GM12878 (cell line): ENCODE data around the gene CLEC2B.
"Not testable (repeated sequence)": the region's sequence is repeated elsewhere in the genome, so short reads cannot be mapped to it uniquely, and the experiment has no call there.

Experiments
- BRCA1 ChIP-seq: IDR thresholded peaks from 2 replicates; pipeline ENCODE4 v1.6.1; 2011; ENCODE audit warnings: low read depth, low read length, improper control_type of control experiment
- CHD4 ChIP-seq: fragments of 200-600 bp; sonication (generic); IDR thresholded peaks from 2 replicates; pipeline ENCODE4 v1.6.1; 2016; ENCODE audit warnings: mild to moderate bottlenecking
- CREB1 ChIP-seq: IDR thresholded peaks from 2 replicates; pipeline ENCODE4 v1.6.1; 2012; ENCODE audit warnings: low read depth, mild to moderate bottlenecking, inconsistent platforms
- CREM ChIP-seq: IDR thresholded peaks from 2 replicates; pipeline ENCODE4 v1.6.1; 2014; ENCODE audit warnings: antibody characterized with exemption, low read depth
- CTCF ChIP-seq, 3 experiments: IDR thresholded peaks in 2 of 3; conservative IDR thresholded peaks in 1 of 3; 2 replicates each; pipeline ENCODE4 v1.5.1; 2011; ENCODE audit warnings: low read depth in 3 of 3, low read length in 3 of 3, mild to moderate bottlenecking in 3 of 3, control low read depth in 2 of 3, moderate library complexity in 2 of 3, inconsistent platforms in 1 of 3, mixed read lengths in 1 of 3; ENCODE audit not compliant: control insufficient read depth in 2 of 3, insufficient read depth in 1 of 3; ENCODE audit errors: extremely low read depth in 1 of 3
- JUNB ChIP-seq: IDR thresholded peaks from 2 replicates; pipeline ENCODE4 v1.6.1; 2016; ENCODE audit warnings: antibody characterized with exemption, mild to moderate bottlenecking
- POLR2A ChIP-seq: IDR thresholded peaks from 2 replicates; pipeline ENCODE4 v1.6.1; 2011; ENCODE audit warnings: low read depth, mild to moderate bottlenecking, low read length
- POLR2AphosphoS5 ChIP-seq: IDR thresholded peaks from 2 replicates; pipeline ENCODE4 v1.6.1; 2011; ENCODE audit warnings: mild to moderate bottlenecking, low read length, inconsistent platforms
- RELA ChIP-seq: fragments of 450-650 bp; IDR thresholded peaks from 2 replicates; pipeline ENCODE4 v1.8.0; 2014; ENCODE audit warnings: borderline replicate concordance; ENCODE audit not compliant: partially characterized antibody
- STAT3 ChIP-seq: IDR thresholded peaks from 2 replicates; pipeline ENCODE4 v1.6.1; 2011; ENCODE audit warnings: low read depth, low read length, improper control_type of control experiment
- SUPT20H ChIP-seq: IDR thresholded peaks from 2 replicates; pipeline ENCODE4 v1.6.1; 2011; ENCODE audit warnings: low read depth, mild to moderate bottlenecking, low read length, moderate library complexity, borderline replicate concordance; ENCODE audit not compliant: control insufficient read depth
- TAF1 ChIP-seq: IDR thresholded peaks from 2 replicates; pipeline ENCODE4 v1.6.1; 2011; ENCODE audit warnings: mild to moderate bottlenecking, low read depth, low read length, borderline replicate concordance

GRCh38 chr12:9876120-9876519 lies 7.0 kb upstream of the CLEC2B start:
- not testable (repeated sequence) for TF ChIP-seq POLR2A; CTCF (IDR thresholded peaks at IDR 0.05 in 2 of 3, conservative IDR thresholded peaks at IDR 0.05 in 1 of 3; ENCODE audit: control insufficient read depth in 2 of 3, extremely low read depth in 1 of 3, insufficient read depth in 1 of 3, low read depth in 3 of 3, low read length in 3 of 3); TAF1; BRCA1; CREB1; POLR2AphosphoS5; CHD4; RELA; JUNB; SUPT20H; STAT3; CREM
